ENCODE measurements around the gene LRRK2.

GRCh38 chr12:40338621-40339020 is 113.8 kb downstream of the LRRK2 start:
- TF ChIP-seq CTCF (IDR thresholded peaks at IDR 0.05) = no peak
- TF ChIP-seq POLR2A (IDR thresholded peaks at IDR 0.05) = no peak
